ENCODE data around the gene FRA10AC1.

The FRA10AC1 gene, protein sequence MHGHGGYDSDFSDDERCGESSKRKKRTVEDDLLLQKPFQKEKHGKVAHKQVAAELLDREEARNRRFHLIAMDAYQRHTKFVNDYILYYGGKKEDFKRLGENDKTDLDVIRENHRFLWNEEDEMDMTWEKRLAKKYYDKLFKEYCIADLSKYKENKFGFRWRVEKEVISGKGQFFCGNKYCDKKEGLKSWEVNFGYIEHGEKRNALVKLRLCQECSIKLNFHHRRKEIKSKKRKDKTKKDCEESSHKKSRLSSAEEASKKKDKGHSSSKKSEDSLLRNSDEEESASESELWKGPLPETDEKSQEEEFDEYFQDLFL

DNA sequence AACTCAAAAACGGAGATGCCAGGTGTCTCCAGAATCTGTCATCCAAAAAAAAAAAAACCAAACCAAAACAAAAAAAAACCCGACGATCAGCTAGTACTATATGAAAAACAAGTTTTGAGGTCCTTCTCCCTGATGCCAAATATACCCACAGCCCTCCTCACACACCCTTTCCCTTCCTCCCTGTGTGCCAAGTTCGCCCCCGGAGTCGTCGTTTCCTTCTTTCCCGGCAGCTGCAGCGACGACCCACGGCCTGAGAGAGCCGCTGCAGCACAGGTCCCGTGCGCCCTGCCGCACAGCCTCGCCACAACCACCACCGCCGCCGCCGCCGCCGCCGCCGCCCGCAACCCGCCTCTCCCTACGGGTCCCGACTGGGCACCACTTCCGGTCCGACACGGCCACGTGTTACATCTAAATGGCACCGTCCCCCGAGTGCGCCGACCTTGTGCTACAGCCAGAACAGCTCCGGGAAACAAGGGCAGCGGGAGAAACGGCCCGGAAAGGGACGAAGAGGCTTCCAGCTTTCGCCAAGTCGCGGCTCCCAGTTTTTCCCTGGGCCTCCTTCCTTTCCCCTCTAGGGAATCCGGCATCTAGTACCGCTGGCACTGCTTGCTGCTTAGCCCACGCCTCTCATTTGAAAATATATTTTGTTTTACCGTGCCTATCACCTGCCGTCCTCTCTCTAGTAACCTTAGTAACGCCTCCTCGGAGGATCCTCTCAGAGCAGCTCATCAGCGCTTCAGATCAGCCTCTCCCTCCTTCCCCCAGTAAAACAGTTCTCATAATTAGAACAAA lies at the start of gene FRA10AC1:
Gene FRA10AC1 (minus strand): TSS at position 383 of the 792 bp plus-strand sequence. CDS start 2,486 bp downstream, outside the sequence.
- DNase-seq (ENCODE audit: low spot score) = peak; percentile 84

DNA sequence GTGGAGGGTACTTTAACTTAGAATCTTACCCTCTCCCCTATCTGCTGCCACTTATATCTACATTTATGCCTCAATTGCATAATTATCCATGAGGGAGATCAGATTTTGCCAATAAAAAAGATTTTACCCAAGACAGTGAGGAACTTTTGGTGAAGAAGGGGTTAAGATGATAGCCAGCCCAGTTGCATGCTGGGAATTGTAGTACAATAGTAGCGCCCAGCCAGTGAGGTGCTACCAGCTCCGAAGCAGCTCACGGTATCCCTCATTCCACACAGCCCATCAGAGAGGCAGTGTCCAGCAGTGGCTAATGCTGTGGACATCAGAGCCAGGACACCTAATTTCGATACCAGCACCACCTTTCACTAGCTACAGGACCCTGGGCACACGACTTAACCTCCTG lies 49.4 kb upstream of the FRA10AC1 start:
- peak; percentile 55 for DNase-seq (ENCODE audit: low spot score)

DNA sequence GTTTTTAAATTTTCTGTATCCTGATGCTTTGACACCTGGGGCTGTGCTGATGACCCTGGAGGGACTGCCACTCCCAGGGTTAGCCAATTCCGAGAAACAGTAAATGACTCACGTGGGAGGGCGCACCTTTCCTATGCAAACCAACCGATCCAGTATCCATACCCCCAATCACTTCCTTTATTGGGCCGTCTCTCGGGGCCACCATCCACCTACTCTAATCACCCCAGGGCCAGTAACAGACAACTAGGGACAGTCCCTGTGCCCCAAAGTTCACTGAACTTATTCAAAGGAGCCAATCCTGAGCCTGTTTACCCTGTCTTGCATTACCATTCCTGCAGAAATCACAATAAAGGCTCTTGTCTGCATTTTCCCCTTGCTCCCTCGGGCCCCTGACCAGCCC lies 48.7 kb upstream of the FRA10AC1 start:
- DNase-seq (ENCODE audit: low spot score) = no peak

DNA sequence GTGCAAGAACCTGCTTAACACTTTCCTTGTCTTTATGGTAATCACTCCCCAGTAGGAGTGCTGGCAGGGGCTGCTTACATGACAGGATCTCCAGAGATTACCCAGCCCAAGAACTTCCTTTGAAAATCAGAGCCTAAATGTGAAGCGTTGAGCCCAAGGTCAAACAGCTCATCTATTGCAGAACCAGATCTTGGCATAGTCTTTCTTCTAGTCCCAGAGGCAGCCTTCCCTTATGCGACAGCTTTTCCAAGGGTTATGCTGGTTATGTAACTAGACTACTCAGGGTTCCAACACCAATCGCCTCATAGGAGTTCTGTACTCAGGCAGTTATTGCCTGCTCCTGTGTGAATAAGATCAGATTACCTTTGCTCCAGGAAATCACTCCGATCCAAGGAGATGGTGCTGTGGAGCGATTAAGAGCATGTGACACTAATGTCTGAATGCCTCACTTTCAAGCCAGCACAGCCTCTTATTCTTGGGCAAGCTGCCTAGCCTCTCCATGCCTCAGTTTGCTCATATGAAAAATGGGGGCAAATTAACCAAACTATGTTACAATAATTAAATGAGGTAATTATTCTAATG lies 46.9 kb upstream of the FRA10AC1 start:
- no peak for DNase-seq (ENCODE audit: low spot score)

DNA sequence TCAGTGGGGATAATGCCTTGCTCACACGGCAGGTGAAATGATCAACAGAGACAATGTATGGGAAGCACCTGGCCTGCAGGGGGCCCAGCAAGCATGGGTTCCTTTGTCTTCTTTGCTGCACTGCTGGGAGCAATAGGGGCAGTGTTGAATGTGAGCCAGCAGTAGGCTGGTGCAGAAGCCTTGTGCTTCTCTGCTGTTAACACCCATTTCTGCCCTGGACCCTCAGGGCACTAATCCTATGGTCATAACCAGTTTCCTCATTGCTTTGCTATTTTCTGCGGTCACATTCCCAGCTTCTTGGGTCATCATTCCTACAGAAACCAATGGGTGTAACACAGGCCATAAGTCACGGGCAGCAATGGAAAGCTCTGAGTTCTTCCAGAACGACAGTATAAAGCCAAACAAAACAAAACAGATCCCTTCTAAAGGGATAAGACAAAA lies 44.5 kb upstream of the FRA10AC1 start:
- DNase-seq (ENCODE audit: low spot score) = peak; percentile 21

DNA sequence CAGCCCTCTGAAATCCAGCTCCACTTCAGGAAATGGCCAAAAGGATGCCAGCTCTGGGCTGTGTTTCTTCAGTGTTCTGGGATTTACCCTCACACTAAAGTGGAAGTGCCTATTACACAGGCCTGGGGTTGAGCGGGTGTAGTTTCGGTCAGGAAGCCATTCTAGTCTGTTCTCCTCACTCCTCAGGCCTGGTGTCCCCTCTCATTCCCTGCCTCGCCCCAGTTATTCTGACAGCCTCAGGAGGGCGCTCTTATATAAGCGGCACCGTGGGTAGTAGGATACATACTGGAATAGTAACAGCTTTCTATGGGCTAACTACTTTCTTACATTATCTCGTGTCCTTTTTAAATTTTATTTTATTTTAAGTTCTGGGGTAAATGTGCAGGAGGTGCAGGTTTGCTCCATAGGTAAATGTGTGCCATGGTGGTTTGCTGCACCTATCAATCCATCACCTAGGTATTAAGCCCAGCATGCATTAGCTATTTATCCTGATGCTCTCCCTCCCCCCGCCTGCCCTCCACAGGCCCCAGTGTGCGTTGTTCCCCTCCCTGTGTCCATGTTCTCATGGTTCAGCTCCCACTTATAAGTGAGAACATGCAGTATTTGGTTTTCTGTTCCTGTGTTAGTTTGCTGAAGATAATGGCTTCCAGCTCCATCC lies 43.1 kb upstream of the FRA10AC1 start:
- peak; percentile 40 for DNase-seq (ENCODE audit: low spot score)

DNA sequence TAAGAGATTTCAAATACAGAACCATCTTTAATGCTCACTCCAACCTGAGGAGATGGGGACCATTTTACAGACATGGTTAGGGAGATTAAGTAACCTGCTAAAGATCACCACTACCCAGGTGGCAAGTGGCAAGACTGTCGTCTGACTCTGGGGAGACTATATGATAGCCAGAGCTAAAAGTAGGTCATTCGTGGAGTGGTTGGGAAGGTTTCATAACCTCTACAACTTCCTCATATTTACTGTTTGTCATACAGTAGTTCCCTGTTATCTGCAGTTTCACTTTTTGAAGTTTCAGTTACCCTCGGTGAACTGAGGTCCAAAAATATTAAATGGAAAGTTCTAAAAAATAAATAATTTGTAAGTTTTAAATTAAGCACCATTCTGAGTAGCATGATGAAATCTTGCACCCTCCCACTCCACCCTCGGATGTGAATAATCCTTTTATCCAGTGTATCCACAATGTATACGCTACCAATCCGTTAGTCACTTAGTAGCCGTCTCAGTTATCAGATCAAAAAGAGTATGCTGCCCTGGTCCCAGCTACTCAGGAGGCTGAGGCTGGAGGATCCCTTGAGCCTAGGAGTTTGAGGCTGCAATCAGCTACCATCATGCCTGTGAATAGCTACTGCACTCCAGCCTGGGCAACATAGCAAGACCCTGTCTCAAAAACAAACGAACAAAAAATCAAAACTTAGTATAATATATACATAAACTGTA lies 40.4 kb upstream of the FRA10AC1 start:
- peak; percentile 64 for DNase-seq (ENCODE audit: low spot score)

DNA sequence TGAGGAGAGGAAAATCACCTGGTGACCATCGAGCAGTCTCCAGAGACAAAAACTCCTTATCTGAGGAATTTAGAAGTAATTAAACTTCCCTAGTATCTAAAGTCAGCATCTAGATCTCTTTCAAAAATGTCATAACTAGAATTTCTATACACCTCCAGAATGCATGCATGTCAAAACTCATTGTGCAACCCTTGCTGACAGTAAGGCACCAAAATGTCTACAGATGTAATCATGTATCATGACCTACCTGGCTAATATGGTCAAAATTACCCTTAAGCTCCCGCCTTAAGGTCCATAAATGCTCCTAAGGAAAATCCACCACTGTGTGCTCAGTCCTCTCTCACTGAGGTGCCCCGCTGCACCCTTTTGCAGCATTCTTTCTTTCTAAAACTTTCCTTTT lies 39.0 kb upstream of the FRA10AC1 start:
- no peak for DNase-seq (ENCODE audit: low spot score)

DNA sequence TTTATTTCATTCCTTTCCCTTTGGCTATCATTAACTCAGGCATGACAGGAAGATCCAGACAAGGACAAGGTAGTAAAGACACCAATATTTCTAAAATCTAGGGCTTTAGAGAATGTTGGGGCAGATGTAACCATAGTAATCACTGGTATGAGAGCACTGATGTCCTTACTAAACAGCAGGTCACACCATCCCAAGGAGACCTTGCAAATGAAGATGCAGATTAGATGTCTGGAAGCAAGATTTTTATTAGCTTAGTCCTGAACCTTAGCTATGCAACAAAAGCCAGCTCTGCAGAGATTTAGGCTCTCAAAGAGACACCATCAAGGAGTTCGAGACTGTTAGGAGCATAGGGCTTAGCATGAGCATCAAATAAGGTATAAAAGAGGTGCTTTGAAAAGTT lies 23.6 kb upstream of the FRA10AC1 start:
- DNase-seq (ENCODE audit: low spot score) = no peak

DNA sequence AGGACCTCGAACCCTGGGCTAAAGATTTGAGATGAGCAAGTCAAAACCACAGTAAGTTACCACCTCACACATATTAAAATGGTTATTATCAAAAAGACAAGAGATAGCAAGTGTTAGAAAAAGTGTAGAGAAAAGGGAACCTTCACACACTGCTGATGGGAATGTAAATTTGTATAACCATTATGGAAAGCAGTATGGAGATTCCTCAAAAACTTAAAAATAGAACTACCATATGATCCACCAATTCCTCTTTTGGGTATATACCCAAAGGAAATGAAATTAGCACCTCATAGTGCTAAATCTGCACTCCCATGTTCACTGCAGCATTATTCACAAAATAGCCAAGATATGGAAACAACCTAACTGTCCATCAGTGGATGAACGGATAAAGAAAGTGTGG lies 20.8 kb upstream of the FRA10AC1 start:
- DNase-seq (ENCODE audit: low spot score) = no peak

DNA sequence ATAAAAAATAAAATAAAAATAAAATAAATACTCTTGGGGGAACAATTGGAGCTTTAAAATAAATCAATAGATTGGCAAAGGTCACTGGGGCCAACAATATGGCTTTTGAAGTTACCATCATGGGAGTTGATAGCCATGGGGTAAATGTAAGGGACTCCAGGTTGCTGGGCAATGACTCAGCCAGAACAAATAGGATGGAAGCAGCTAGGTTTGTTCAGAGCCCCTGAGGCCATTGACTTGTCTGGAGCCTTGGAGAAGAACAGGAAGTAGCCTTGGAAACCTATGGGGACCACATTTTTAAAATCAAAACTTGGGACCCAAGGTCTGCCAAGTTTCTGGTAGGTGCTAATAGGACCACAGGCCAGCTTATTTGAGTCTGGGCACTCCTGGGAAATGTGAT lies 20.2 kb upstream of the FRA10AC1 start:
- no peak for DNase-seq (ENCODE audit: low spot score)

DNA sequence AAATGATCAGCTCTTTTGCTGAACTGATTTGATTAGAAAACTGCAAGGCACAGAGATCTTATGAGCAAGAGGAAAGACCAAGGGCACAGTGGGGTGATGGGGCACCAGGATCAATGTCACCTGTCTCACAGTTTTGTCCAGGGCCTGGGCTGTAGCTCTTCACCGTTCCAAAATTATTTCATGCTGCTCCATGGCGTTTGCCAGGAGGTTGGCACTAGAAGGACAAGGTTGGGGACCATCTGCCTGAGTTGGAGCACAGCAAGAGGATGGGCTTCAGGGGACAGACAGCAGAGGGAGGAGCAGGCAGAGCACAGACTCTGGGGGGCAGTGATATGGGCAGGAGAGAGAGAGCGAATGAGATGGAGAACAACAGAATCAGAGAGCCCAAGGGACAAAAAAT lies 17.5 kb upstream of the FRA10AC1 start:
- DNase-seq (ENCODE audit: low spot score) = no peak

DNA sequence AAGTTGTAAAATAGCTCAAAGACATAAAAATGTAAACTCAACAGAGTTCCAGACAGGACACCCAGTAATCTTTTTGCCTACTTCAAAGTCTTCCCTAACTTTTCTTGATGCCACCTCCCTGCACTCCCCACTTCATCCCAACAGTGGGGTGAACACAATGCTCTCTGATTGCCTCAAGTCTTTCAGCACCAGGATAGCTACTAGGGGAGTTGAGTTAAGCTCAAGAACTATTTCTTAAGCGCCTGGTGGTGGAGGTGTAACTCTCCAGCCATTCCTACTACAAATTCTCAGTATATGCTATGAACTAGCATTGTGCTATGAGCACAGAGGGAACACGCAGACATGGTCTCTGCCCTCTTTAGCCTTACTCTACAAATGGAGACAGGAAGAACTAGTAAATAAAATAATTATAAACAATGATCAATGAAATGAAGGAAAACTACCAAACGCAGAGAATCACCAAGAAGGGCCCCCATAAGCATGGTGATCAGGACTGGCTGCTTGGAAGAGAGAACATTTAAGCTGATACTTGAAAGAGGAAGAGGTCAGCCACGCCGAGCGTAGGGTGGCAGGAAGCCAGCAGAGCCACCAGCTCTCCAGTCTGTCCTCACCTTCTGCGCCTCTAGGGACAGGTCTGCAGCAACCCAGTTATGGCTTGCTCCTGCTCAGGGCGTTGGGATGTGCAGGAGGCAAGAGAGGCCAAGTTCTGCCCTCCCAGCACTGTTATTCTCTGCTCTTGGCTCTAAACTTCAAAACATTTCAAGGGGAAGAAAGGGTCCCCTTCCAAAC lies 16.7 kb upstream of the FRA10AC1 start:
- no peak for DNase-seq (ENCODE audit: low spot score)

DNA sequence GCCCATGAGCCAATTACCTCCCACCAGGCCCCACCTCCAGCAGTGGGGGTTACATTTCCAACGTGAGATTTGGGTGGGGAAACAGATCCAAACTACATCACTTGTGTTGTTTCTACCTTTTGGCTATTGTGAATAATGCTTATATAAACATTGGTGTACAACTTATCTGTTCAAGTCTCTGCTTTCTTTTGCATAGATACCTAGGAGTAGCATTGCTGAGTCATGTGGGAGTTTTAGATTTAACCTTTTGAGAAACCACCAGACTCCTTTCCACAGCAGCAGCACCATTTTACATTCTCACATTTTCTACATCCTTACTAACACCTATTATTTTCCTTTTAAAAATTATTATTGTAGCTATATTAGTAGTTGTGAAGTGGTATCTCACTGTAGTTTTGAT lies 14.4 kb upstream of the FRA10AC1 start:
- DNase-seq (ENCODE audit: low spot score) = no peak

DNA sequence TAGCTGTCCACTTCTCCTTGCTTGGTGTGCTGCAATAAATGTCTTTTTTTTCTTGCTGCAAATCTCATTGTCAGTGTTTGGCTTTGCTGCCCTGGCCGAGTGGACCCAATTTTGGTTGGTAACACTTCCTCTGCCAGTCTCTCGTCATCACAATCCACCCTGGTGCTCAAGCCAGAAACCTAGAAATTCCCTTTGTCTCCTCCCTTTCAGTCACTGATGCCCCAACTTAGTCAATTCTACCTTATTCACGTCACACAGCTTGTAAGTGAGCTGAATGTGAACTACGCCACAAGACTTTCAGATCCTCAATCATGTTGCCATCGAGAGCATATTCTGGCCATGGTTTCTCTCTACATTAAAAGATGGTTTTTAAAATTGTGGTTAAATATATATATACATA lies 13.0 kb upstream of the FRA10AC1 start:
- no peak for DNase-seq (ENCODE audit: low spot score)

DNA sequence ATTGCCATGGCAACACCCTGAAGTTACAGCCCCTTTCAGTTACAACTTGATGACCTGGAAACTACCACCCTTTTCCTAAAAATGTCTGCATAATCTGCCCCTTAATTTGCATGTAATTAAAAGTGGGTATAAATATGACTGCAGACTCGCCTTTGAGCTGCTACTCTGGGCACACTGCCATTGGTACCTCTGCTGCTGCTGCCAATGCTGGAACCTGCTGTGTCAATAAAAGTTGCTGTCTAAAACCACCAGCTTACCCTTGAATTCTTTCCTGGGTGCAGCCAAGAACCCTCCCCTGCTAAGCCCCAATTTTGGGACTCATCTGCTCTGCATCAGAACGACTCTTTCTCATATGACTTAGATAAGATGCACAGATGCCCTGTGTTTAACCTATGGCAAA lies 10.2 kb upstream of the FRA10AC1 start:
- no peak for DNase-seq (ENCODE audit: low spot score)

DNA sequence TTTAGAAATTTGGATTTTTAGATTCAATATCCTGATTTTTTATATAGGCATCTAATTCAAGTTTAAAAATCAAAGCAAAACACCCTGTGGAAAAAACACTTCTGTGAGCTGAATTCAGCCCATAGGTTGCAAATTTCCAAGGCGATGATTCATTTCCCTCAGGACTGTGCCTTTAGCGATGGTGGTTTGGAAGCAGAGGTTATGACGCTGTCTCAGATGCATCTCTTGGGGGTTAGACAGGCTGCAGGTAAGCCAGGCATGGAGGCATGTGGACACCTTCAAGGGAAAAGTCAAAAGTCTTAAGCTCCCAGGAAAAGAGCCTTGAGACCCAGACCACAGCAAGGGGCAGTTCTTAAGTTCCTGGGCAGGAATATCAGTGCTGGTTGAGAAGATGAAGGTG lies 9.5 kb upstream of the FRA10AC1 start:
- no peak for DNase-seq (ENCODE audit: low spot score)

DNA sequence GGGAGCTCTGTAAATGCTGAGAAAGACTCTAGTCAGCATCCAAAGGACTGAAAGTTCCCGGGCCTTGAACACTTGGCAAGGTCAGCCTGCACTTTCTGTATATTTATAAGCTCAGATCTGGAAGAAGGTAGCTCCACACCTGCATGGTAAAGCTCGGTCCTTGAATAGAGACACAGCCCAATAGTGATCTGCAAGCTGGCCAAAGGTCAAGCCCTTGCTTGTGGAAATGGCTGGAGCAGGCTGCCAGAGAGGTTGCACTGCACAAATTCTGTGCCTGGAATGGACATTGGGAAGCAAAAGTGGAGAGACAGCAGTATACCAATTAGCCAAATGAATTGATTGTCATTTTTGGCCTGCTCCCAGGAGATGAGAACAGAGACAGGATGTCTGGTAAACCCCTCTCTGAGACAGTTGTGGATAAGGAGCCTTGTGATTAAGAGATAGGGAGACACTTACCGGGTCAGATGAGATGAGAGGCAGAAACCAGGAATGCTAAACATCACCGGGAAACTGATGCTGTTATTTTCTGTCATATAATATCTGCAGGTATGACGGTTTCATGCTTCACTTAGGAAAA lies 8.0 kb upstream of the FRA10AC1 start:
- no peak for DNase-seq (ENCODE audit: low spot score)

DNA sequence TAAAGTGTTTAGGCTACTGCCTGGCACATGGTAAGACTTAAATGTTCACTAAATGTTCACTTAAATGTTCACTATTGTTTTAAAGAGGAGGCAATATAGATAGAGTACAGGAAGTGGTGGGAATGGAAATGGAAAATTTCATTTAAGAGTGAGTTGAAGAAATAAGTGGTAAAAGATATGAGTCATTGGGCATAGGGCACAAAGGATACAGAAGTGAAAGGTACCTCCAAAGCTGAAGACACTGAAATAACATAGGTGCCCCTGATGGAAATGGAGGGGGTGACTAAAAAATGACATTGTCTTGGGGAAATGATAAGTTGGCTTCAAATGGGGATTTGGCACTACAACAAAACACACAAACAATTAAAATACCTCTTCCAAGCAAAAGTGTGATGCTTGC lies 5.2 kb upstream of the FRA10AC1 start:
- DNase-seq (ENCODE audit: low spot score) = no peak

DNA sequence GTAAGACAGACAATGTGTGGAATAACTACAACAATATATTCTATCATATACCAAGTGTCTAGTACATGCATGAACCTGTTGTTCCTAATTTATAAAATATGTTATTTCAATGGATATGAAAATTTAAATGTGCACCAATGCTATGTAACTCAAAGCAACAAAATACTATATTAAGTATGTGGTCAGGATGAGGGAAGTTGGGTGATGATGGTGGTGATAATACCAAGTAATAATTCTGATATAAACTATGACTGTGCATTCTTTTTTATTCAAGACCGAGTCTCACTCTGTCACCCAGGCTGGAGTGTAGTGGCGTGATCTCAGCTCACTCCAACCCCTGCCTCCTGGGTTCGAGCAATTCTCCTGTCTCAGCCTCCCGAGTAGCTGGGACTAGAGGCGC lies 2.1 kb upstream of the FRA10AC1 start:
- no peak for DNase-seq (ENCODE audit: low spot score)

DNA sequence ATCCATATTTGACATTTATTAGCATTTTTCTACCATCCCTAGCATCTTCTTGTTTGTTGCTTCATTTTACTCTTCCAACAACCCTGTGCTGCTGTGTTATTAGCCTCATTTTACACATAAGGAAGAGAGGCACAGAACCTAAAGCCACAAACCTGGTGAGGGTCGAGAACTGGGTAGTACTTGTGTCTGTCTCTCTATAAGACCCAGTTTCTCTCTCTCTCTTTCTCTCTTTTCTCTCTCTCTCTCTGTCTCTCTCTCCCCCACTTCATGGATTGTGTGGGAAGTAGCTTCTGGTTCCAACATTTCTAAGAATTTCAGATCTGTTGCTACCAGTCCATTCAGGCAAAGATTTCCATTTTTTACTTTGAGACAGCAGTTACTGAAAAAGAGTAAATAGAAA lies 1.4 kb upstream of the FRA10AC1 start:
- no peak for DNase-seq (ENCODE audit: low spot score)
